Activated CD4-positive, CD25-positive, alpha-beta regulatory T cell (primary cell): ENCODE results near the gene GAS6.
"Not testable (repeated sequence)": the region's sequence is repeated elsewhere in the genome, so short reads cannot be mapped to it uniquely, and the experiment has no call there.

Experiments
- DNase-seq, 4 experiments: peaks; one replicate each; lab custom pipeline; 2025; lab: John Stamatoyannopoulos, UW

Gene GAS6

GRCh38 chr13:113863524-113864272 lies at the start of gene GAS6:
Gene GAS6, minus strand, starts transcription at chr13:113864076. Its CDS starts 156 bp downstream, at chr13:113863920.
- no peak for DNase-seq

- not testable (repeated sequence) for DNase-seq
Observed at GRCh38 chr13:113913408-113913807, 49.5 kb upstream of the GAS6 start.

GRCh38 chr13:113912596-113912995 lies 48.7 kb upstream of the GAS6 start:
- DNase-seq, result no peak

GRCh38 chr13:113907635-113908617 lies 44.0 kb upstream of the GAS6 start:
- no peak for DNase-seq

- DNase-seq, result no peak
Observed at GRCh38 chr13:113906571-113906970, 42.7 kb upstream of the GAS6 start.

- DNase-seq, result no peak
Observed at GRCh38 chr13:113905942-113906341, 42.1 kb upstream of the GAS6 start.

- no peak for DNase-seq
Observed at GRCh38 chr13:113905018-113905417, 41.1 kb upstream of the GAS6 start.

- DNase-seq, result no peak
Observed at GRCh38 chr13:113904411-113904810, 40.5 kb upstream of the GAS6 start.

- DNase-seq, result no peak
Observed at GRCh38 chr13:113903912-113904311, 40.0 kb upstream of the GAS6 start.

- DNase-seq, result no peak
Observed at GRCh38 chr13:113902986-113903775, 39.3 kb upstream of the GAS6 start.

- DNase-seq, result no peak
Observed at GRCh38 chr13:113902481-113902880, 38.6 kb upstream of the GAS6 start.

- DNase-seq, result no peak
Observed at GRCh38 chr13:113901642-113902041, 37.8 kb upstream of the GAS6 start.

- DNase-seq, result no peak
Observed at GRCh38 chr13:113901231-113901630, 37.4 kb upstream of the GAS6 start.

- no peak for DNase-seq
Observed at GRCh38 chr13:113900646-113901045, 36.8 kb upstream of the GAS6 start.

GRCh38 chr13:113898391-113898790 lies 34.5 kb upstream of the GAS6 start:
- DNase-seq, result no peak

- DNase-seq, result no peak
Observed at GRCh38 chr13:113897966-113898365, 34.1 kb upstream of the GAS6 start.

- DNase-seq, result no peak
Observed at GRCh38 chr13:113897161-113897560, 33.3 kb upstream of the GAS6 start.

GRCh38 chr13:113895436-113895835 lies 31.6 kb upstream of the GAS6 start:
- DNase-seq, result no peak

GRCh38 chr13:113890774-113891480 lies 27.1 kb upstream of the GAS6 start:
- DNase-seq, result no peak

- DNase-seq, result no peak
Observed at GRCh38 chr13:113889467-113889866, 25.6 kb upstream of the GAS6 start.

GRCh38 chr13:113888701-113889330 lies 24.9 kb upstream of the GAS6 start:
- no peak for DNase-seq
